Gastrocnemius medialis (tissue), 4 donors: ENCODE results near the gene LMO2.

ENCODE experiments used
- CTCF ChIP-seq, 5 experiments: fragments of 450-650 bp in 3 of 5; fragments of 200-600 bp in 2 of 5; sonication (generic) in 2 of 5; IDR thresholded peaks in 4 of 5; conservative IDR thresholded peaks in 1 of 5; 1 replicate in 4 of 5; 2 replicates in 1 of 5; pipeline ENCODE4 v1.5.1; 2016 to 2019; ENCODE audit warnings: antibody characterized with exemption in 5 of 5, mild to moderate bottlenecking in 3 of 5, moderate library complexity in 3 of 5
- POLR2A ChIP-seq, 2 donors: fragments of 450-650 bp; IDR thresholded peaks; one replicate each; pipeline ENCODE4 v1.6.1; 2017; ENCODE audit warnings: antibody characterized with exemption in 2 of 2, mild to moderate bottlenecking in 2 of 2, moderate library complexity in 2 of 2

GRCh38 chr11:33889296-33889695 is 2.6 kb downstream of the LMO2 start:
- TF ChIP-seq CTCF (IDR thresholded peaks at IDR 0.05 in 4 of 5, conservative IDR thresholded peaks at IDR 0.05 in 1 of 5), result no peak
- no peak for TF ChIP-seq POLR2A (IDR thresholded peaks at IDR 0.05)
